Vagina (tissue), 2 donors: Measurements from ENCODE around the gene RBM15B.

Source experiments
- POLR2A ChIP-seq, 2 donors: fragments of 450-650 bp; IDR thresholded peaks; one replicate each; pipeline ENCODE4 v1.6.1; 2017; ENCODE audit warnings: antibody characterized with exemption in 2 of 2, mild to moderate bottlenecking in 2 of 2, moderate library complexity in 2 of 2
- POLR2AphosphoS5 ChIP-seq, 2 donors: sonication (generic); formaldehyde crosslinking; IDR thresholded peaks; one replicate each; pipeline ENCODE4 v1.9.0; 2017; ENCODE audit warnings: antibody characterized with exemption in 2 of 2, mild to moderate bottlenecking in 2 of 2, low read depth in 1 of 2; ENCODE audit not compliant: insufficient read depth in 1 of 2
- TF ChIP-seq, protein P1 (sequence below), 3 experiments: fragments of 450-650 bp in 2 of 3; fragments of 200-600 bp in 1 of 3; sonication (generic) in 1 of 3; IDR thresholded peaks; one replicate each; pipeline ENCODE4 v1.5.1; 2017 to 2019; ENCODE audit warnings: antibody characterized with exemption in 3 of 3, mild to moderate bottlenecking in 2 of 3, moderate library complexity in 2 of 3

DNA sequence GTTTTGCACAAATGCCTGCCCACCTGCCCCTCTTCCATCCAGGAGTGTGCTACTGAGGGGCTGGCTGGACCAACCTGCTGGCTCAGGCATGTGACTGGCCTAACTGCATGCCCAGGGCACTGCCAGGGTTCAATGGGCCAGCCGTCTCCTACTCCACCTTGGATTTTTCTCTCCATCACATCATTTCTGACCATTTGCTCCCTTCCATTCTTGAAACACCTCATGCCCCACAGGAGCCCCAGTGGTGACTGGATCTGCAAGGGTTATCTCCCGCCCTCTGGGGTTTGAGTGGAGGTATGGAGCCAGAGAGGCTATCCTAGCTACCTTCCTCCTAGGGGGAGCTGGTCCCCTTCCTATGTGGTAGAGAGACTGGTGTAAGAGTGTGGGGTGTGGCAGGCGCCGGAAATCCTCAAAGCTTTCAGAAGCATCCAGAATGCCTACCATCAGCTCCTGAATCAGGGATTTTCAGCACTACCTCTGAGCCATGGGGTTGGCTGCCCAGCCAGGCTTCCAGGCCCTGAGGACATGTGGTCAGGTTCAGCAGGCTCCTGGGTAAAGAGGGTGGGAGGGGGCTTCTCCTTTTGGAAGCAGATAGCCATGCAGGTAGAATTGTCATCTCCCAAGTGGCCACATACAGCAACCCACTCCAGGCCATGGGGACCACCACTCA, 8.9 kb upstream of the RBM15B start:
- TF ChIP-seq, protein P1, sequence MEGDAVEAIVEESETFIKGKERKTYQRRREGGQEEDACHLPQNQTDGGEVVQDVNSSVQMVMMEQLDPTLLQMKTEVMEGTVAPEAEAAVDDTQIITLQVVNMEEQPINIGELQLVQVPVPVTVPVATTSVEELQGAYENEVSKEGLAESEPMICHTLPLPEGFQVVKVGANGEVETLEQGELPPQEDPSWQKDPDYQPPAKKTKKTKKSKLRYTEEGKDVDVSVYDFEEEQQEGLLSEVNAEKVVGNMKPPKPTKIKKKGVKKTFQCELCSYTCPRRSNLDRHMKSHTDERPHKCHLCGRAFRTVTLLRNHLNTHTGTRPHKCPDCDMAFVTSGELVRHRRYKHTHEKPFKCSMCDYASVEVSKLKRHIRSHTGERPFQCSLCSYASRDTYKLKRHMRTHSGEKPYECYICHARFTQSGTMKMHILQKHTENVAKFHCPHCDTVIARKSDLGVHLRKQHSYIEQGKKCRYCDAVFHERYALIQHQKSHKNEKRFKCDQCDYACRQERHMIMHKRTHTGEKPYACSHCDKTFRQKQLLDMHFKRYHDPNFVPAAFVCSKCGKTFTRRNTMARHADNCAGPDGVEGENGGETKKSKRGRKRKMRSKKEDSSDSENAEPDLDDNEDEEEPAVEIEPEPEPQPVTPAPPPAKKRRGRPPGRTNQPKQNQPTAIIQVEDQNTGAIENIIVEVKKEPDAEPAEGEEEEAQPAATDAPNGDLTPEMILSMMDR (IDR thresholded peaks at IDR 0.05), result no peak
- TF ChIP-seq POLR2A (IDR thresholded peaks at IDR 0.05) (no peak), POLR2AphosphoS5 (IDR thresholded peaks at IDR 0.05; ENCODE audit: insufficient read depth in 1 of 2, low read depth in 1 of 2) (no peak)
